GM12873 (cell line): ENCODE results near the gene JMJD6.

ENCODE experiments used
- CTCF ChIP-seq: IDR thresholded peaks from 2 replicates; pipeline ENCODE4 v1.5.1; 2012; ENCODE audit warnings: low read depth, mild to moderate bottlenecking, moderate library complexity, low read length, control low read depth; ENCODE audit not compliant: insufficient read depth; ENCODE audit errors: missing control alignments

Gene JMJD6

GRCh38 chr17:76700617-76701470, 25.6 kb downstream of the JMJD6 start:
- TF ChIP-seq CTCF, result no peak

DNA sequence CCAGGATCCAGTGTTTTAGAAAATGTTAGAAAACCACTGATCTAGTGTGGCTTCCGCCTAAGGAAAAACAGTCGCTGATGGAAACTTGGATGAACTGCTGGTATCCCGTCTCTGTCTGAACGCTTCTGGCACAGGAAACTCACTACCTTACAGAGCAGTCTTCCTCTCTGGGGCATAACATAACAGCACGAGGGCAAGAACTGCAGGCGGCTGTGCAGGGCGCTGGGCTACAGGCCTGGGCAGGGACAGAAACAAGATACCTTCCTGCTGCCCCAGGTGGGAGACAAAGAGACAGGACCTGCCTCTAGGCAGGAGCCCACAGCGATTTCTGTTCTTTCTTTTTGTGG, 26.2 kb downstream of the JMJD6 start:
- TF ChIP-seq CTCF, result no peak

GRCh38 chr17:76697702-76698465, 28.5 kb downstream of the JMJD6 start:
- TF ChIP-seq CTCF, result no peak

GRCh38 chr17:76696763-76697701, 29.4 kb downstream of the JMJD6 start:
- no peak for TF ChIP-seq CTCF

DNA sequence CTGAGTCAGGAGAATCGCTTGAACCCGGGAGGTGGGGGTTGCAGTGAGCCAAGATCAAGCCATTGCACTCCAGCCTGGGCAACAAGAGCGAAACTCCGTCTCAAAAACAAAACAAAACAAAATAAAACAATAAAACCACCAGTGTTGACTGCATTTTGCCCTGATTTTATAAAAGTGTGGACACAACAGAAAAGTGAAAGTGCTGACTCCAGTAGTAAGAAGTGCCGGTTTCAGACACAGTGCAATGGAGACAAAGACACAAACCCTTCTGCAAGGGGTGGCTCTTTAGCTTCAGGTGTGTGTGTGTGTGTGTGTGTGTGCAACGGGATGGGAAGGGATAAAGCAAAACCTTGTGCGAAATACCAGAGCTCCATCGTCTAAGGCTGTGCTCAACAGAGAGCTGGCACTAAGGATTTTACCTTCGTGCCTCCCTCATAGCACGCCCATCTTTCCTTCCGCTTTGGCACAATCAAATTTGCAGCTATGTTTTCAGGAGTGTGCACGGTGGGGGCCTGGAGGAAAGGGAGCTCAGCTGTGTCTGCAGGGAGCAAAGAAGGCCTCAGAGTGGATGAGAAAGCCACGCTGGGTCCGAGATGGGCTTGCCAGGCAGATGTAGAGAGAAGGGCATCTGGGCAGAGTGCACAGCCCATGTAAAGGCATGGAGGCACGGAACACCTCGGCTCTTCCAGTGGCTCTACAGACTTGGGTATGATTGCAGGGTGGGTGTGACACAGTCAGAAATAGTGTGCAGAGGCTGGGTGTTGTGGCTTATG, 31.2 kb downstream of the JMJD6 start:
- TF ChIP-seq CTCF, result no peak

GRCh38 chr17:76691379-76692191, 34.8 kb downstream of the JMJD6 start:
- TF ChIP-seq CTCF, result no peak
